Psoas muscle (tissue), 8 donors: ENCODE data around the gene SARS1. TPM values are rescaled to one million over a fixed set of nuclear protein-coding genes. Genes with fewer than 3 reads are reported as not detected.

ENCODE experiments used
- ATAC-seq, 4 donors: fragments of 200-7000 bp; cut with Tn5 transposase; one replicate each; pipeline ENCODE4 v1.9.1; 2020; ENCODE audit warnings: moderate library complexity in 3 of 4, mild to moderate bottlenecking in 2 of 4
- DNase-seq, 2 donors: peaks; one replicate each; pipeline ENCODE4 v3.0.0-alpha.2; 2020
- H3K27ac ChIP-seq: fragments of 200-600 bp; one replicate; pipeline ENCODE4 v1.8.0; 2022
- H3K27me3 ChIP-seq, 3 donors: fragments of 200-600 bp in 1 of 3; one replicate each; pipeline versions ENCODE4 v1.6.1 to v1.8.0; 2013 to 2022; ENCODE audit warnings: low read length in 2 of 3, mild to moderate bottlenecking in 2 of 3, moderate library complexity in 1 of 3; ENCODE audit not compliant: insufficient read depth in 3 of 3
- H3K36me3 ChIP-seq, 2 donors: fragments of 200-600 bp in 1 of 2; one replicate each; pipeline versions ENCODE4 v1.6.1 to v1.8.0; 2013 to 2022; ENCODE audit warnings: low read depth in 1 of 2, mild to moderate bottlenecking in 1 of 2, moderate library complexity in 1 of 2; ENCODE audit not compliant: insufficient read depth in 1 of 2
- H3K4me1 ChIP-seq: fragments of 200-600 bp; one replicate; pipeline ENCODE4 v1.8.0; 2022
- H3K4me3 ChIP-seq: fragments of 200-600 bp; one replicate; pipeline ENCODE4 v1.8.0; 2022; ENCODE audit warnings: mild to moderate bottlenecking
- H3K9me3 ChIP-seq: fragments of 200-600 bp; one replicate; pipeline ENCODE4 v1.8.0; 2022
- WGBS, 3 donors: extraction: QIAGEN DNeasy Blood & Tissue Kit; methylation state at CpG; one replicate each; pipeline versions ENCODE4 v1.1.6 to v1.1.7; 2013; 5-methylcytosine and 5-hydroxymethylcytosine counted together
- intact Hi-C, 2 donors: fragments of 100-400 bp; cut with DNase I; formaldehyde crosslinking; loops; one replicate each; pipeline versions ENCODE4 v1.11.0 to v1.14.2; 2022
- polyA plus RNA-seq, 3 donors: library from polyadenylated mRNA; stranded (reverse); fragments of 200-250 nt; gene quantifications; one replicate each; pipeline ENCODE4 v1.2.3, GENCODE V29; 2013
- total RNA-seq, 4 donors: library from RNA; stranded (reverse); fragmentation: NEBNext Ultra II Directional in 2 of 4; extraction: Animal tissue kit (Norgen Biotek cat#: 25700) in 2 of 4; gene quantifications; one replicate each; pipeline versions ENCODE4 v1.2.1 to v1.2.4, GENCODE V29; 2021 to 2023
- TF ChIP-seq, protein P1 (sequence below): fragments of 200-600 bp; IDR thresholded peaks from one replicate; pipeline ENCODE4 v1.8.0; 2022; ENCODE audit warnings: antibody characterized with exemption
- donor health status: healthy with polysubstance abuse.
- donor health status: DM: no; HTN: no; CAD: no; lungs with moderate emphysema.
- donor health status: Bipolar disorder and iron deficiency.
- donor health status: healthy.
- donor health status: DM: yes; HTN: yes; CAD: no.
- donor health status: DM: no; HTN: no; CAD: no.
- donor health status: DM: no; HTN: no; CAD: no.
- donor health status: DM: yes; HTN: yes; CAD: no.

SARS1 gene
- total and polyA plus RNA-seq, 7 donors = 76.4 to 155 (median 149) TPM

DNA sequence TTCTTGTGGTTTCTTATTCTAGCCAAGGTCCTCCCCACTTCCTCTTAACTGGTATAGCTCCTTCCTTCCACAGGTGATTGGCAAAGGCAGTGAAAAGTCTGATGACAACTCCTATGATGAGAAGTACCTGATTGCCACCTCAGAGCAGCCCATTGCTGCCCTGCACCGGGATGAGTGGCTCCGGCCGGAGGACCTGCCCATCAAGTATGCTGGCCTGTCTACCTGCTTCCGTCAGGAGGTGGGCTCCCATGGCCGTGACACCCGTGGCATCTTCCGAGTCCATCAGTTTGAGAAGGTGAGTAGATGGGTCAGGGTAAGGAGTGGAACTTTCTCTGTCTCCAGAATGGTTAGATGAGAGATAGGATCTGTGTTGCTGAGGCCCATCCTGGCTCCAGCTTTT, 21.4 kb downstream of the SARS1 start:
- H3K27me3 ChIP-seq = no peaks in the 10 kb centered on the region
- no peak overlapping the region for H3K27ac ChIP-seq
- ATAC-seq = no peak
- intact Hi-C loops = no loop called here
- no peaks in the 10 kb centered on the region for H3K4me1 ChIP-seq
- H3K4me3 ChIP-seq = no peak overlapping the region
- H3K9me3 ChIP-seq = no peaks in the 10 kb centered on the region
- no peak for DNase-seq
- H3K36me3 ChIP-seq = peaks cover 17 to 97% of the 10 kb centered on the region in 2 donors
- TF ChIP-seq, protein P1, sequence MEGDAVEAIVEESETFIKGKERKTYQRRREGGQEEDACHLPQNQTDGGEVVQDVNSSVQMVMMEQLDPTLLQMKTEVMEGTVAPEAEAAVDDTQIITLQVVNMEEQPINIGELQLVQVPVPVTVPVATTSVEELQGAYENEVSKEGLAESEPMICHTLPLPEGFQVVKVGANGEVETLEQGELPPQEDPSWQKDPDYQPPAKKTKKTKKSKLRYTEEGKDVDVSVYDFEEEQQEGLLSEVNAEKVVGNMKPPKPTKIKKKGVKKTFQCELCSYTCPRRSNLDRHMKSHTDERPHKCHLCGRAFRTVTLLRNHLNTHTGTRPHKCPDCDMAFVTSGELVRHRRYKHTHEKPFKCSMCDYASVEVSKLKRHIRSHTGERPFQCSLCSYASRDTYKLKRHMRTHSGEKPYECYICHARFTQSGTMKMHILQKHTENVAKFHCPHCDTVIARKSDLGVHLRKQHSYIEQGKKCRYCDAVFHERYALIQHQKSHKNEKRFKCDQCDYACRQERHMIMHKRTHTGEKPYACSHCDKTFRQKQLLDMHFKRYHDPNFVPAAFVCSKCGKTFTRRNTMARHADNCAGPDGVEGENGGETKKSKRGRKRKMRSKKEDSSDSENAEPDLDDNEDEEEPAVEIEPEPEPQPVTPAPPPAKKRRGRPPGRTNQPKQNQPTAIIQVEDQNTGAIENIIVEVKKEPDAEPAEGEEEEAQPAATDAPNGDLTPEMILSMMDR = no peak
- 93 to 98% (median 95%) methylated on average over 7 of the region's 7 CpGs for WGBS, 3 donors

DNA sequence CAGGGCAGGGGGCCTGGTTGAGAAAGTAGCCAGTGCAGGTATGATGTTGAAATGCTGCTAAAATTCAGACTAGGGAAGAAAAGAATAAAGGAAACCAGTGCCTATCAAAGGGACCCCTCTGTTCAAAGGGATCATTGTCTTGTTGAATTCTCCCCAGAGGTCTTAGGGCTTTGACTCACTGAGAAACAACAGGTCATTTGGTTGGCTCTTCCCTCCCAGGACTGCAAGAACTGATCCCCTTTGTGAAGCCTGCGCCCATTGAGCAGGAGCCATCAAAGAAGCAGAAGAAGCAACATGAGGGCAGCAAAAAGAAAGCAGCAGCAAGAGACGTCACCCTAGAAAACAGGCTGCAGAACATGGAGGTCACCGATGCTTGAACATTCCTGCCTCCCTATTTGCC, 23.8 kb downstream of the SARS1 start:
- intact Hi-C loops = no loop called here
- Histone ChIP-seq H3K27me3 (no peaks in the 10 kb centered on the region), H3K27ac (no peak overlapping the region), H3K4me1 (peaks cover 20% of the 10 kb centered on the region), H3K9me3 (no peaks in the 10 kb centered on the region), H3K4me3 (no peak overlapping the region), H3K36me3 (peaks cover 11 to 74% of the 10 kb centered on the region in 2 donors)
- TF ChIP-seq, protein P1 = no peak
- no peak for ATAC-seq
- no peak for DNase-seq
- WGBS, 3 donors = 91 to 96% (median 92%) methylated on average over 3 of the region's 3 CpGs

DNA sequence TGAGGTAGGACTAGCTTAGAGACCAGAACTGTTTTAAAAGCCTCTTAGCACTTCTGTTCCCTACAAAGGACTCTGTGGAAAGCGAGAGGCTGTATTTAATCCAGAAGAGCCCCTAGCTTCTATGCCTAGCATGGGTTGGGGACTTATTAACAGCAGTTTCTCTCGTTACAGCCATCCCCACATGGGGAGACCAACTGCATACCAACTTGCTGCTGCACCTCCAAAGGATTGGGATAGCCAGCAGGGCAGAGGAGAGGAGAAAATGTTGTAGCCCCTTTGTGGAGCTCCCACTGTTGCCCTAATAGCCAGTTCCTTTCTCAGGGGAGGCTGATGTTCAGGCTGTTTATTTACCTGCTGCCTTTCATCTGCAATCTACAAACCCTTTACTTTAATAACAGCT, 24.7 kb downstream of the SARS1 start:
- TF ChIP-seq, protein P1 = no peak
- intact Hi-C loops = no loop called here
- 84 to 91% (median 85%) methylated on average over 2 of the region's 2 CpGs for WGBS, 3 donors
- ATAC-seq = no peak
- H3K27ac ChIP-seq = no peak overlapping the region
- H3K4me1 ChIP-seq = peaks cover 24% of the 10 kb centered on the region
- no peak overlapping the region for H3K4me3 ChIP-seq
- DNase-seq = no peak
- H3K9me3 ChIP-seq = no peaks in the 10 kb centered on the region
- peaks cover 11 to 65% of the 10 kb centered on the region in 2 donors for H3K36me3 ChIP-seq
- no peaks in the 10 kb centered on the region for H3K27me3 ChIP-seq

DNA sequence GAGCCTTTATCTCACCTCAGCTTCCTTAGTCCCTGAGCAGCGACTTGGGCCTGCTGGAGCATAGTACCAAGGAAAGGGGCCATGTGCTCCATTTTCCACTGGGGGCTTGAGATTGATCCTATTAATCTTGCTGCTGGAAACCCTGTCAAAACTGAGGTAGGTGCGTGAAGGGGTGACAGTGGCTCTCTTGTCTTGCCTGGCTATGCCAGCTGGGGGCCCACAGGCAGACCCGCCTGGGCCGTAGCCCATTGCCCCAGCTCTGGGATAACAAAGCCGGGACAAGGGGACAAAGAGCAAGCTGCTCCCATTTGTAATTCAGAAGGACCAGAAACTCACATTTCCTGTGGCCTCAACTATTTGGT, 25.3 kb downstream of the SARS1 start:
- peaks cover 26% of the 10 kb centered on the region for H3K4me1 ChIP-seq
- H3K9me3 ChIP-seq = no peaks in the 10 kb centered on the region
- no peak overlapping the region for H3K4me3 ChIP-seq
- no peaks in the 10 kb centered on the region for H3K27me3 ChIP-seq
- 83 to 92% (median 88%) methylated on average over 5 of the region's 5 CpGs for WGBS, 3 donors
- ATAC-seq (no peak), DNase-seq (no peak)
- H3K27ac ChIP-seq = no peak overlapping the region
- TF ChIP-seq, protein P1 = no peak
- intact Hi-C loops = no loop called here
- H3K36me3 ChIP-seq = peaks cover 11 to 59% of the 10 kb centered on the region in 2 donors

DNA sequence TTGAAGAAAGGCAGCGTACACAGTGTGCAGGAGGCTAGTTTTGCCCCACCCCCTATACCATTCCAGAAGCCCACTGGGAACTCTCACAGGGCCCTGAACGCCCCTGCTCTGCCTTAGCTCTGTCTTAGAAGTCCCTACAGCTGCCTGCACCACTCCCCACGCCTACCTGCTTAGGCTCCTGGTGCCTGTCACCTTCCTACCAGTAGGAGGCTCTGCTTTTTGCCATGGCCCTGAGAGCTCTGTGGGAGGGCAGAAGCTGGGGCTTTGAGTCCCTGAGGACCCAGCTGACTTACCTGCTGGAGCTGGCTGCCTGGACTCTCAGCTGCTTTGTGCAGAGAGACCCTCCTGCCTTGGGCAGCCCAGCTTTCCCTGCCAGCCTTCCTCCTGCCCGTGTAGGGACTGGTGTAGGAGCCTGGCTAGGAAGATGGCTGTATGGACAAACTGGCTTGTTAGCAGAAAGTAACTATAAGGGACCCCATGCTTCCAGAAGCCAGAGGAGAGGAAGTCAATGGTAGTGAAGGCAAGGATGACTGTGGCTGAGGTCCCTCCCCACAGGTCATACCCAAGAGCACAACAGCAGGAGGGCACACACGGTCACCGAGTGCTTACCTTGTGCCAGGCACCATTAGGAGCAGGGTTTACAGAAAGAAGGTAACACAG, 25.8 kb downstream of the SARS1 start:
- DNase-seq = no peak
- H3K4me1 ChIP-seq = peaks cover 30% of the 10 kb centered on the region
- H3K36me3 ChIP-seq = peaks cover 11 to 54% of the 10 kb centered on the region in 2 donors
- ATAC-seq = peak in 2 of 4 donors; percentile 35 to 46
- 65 to 70% (median 68%) methylated on average over 6 of the region's 6 CpGs for WGBS, 3 donors
- intact Hi-C loops = no loop called here
- TF ChIP-seq, protein P1 = peak; percentile 27
- H3K27me3 ChIP-seq = no peaks in the 10 kb centered on the region
- no peak overlapping the region for H3K27ac ChIP-seq
- no peak overlapping the region for H3K4me3 ChIP-seq
- no peaks in the 10 kb centered on the region for H3K9me3 ChIP-seq
